Activated naive CD8-positive, alpha-beta T cell treated with anti-CD3 and anti-CD28 coated beads, Interleukin-2, amount 10 ng/mL, durations not matched to agents 7 days and 5 days (primary cell): Measurements from ENCODE around the gene MYH15. TPM values are rescaled to one million over a fixed set of nuclear protein-coding genes. Genes with fewer than 3 reads are reported as not detected.
A peak's percentile ranks its signal among the peaks of the same experiment; 100 is the strongest.

Experiments
- ATAC-seq: fragments of 150-1000 bp; cut with Tn5 transposase; one replicate; pipeline ENCODE4 v1.10.0; 2021; ENCODE audit warnings: low read depth, moderate library complexity
- POLR2A ChIA-PET: fragments of 350-600 bp; sonication (Branson Sonifier 250); formaldehyde crosslinking; loops from one replicate; lab custom pipeline; 2021; ENCODE audit warnings: antibody characterized with exemption; lab: Charles Lee
- DNase-seq: peaks from one replicate; pipeline ENCODE4 v3.0.0; 2021
- H3K27ac Mint-ChIP-seq: one replicate; pipeline ENCODE4 v1.8.0; 2022; ENCODE audit warnings: mild to moderate bottlenecking, mixed read lengths
- H3K27me3 Mint-ChIP-seq: one replicate; pipeline ENCODE4 v1.8.0; 2022; ENCODE audit warnings: mild to moderate bottlenecking, moderate library complexity, mixed read lengths
- H3K36me3 Mint-ChIP-seq: one replicate; pipeline ENCODE4 v1.8.0; 2021; ENCODE audit warnings: mild to moderate bottlenecking, mixed read lengths
- H3K4me1 Mint-ChIP-seq: one replicate; pipeline ENCODE4 v1.8.0; 2021; ENCODE audit warnings: mixed read lengths
- H3K4me3 Mint-ChIP-seq: one replicate; pipeline ENCODE4 v1.8.0; 2022; ENCODE audit warnings: mild to moderate bottlenecking, moderate library complexity, mixed read lengths
- H3K9me3 Mint-ChIP-seq: one replicate; pipeline ENCODE4 v1.8.0; 2021; ENCODE audit warnings: mixed read lengths
- total RNA-seq, 2 experiments: library from RNA; stranded (reverse); gene quantifications; one replicate each; pipeline ENCODE4 v1.2.3, GENCODE V29; 2021

The MYH15 gene
- total RNA-seq, 2 experiments from 2014 or later = 0.17 to 0.26 TPM

DNA sequence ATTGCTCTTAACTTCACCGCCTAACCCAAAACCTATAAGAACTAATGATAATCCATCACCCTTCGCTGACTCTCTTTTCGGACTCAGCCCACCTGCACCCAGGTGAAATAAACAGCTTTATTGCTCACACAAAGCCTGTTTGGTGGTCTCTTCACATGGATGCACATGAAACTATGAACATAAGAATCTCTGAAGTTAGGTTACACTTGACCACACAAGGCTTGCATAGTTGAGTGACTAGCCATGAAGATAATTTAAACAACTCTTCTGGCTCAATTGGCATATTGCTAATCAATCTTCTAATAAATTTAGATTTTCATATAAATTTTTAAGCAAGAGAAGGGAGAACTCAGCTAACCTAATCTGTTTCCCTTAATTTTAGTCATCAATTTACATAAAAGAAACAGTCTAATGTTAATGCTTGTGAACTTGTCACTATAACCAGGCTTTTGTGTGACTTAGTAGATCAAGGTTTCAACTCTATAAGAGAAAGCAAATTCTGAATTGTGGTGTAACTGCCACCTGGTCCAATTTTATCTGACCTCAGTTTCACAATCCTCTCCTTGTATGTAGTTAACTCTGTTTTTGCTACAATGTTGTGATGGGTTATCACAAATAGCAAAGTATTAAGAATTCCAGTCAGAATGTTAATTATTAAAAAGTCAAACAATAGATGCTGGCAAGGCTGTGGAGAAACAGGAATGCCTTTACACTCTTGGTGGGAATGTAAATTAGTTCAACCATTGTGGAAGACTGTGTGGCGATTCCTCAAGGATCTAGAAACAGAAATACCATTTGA, 132.0 kb downstream of the MYH15 start:
- Mint-ChIP-seq H3K27me3 (peaks cover 2% of the 10 kb centered on the region), H3K36me3 (peaks cover 6% of the 10 kb centered on the region), H3K27ac (no peak overlapping the region), H3K4me1 (no peaks in the 10 kb centered on the region), H3K4me3 (no peak overlapping the region), H3K9me3 (no peaks in the 10 kb centered on the region)
- ATAC-seq (no peak), DNase-seq (no peak)
- POLR2A ChIA-PET = no interaction called here

GRCh38 chr3:108377384-108377783, 133.0 kb downstream of the MYH15 start:
- Mint-ChIP-seq H3K4me1 (no peaks in the 10 kb centered on the region), H3K27ac (no peak overlapping the region), H3K36me3 (peaks cover 6% of the 10 kb centered on the region), H3K4me3 (no peak overlapping the region), H3K9me3 (peaks cover 3% of the 10 kb centered on the region), H3K27me3 (peaks cover 2% of the 10 kb centered on the region)
- ATAC-seq = no peak
- POLR2A ChIA-PET = no interaction called here
- no peak for DNase-seq

DNA sequence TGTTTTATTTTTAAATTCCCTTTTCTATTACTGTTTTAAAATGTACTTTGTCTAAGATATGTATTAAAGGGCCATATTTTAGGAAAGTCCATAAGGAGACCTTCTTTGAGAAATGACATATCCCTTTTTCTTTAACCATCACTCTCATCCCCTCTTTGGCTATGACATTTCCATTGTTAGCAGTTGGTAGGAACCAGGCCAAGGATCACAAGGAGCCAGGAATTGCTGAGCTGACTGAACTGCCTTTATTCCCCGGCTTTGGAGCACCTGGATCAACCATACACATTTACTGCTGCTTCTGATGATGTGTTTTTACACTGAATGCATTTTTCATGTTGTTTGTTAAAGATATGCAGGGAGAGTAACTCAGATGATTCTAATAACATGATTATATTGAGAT, 134.4 kb downstream of the MYH15 start:
- DNase-seq = no peak
- peaks cover 2% of the 10 kb centered on the region for H3K27me3 Mint-ChIP-seq
- no peak overlapping the region for H3K4me3 Mint-ChIP-seq
- POLR2A ChIA-PET = no interaction called here
- peaks cover 3% of the 10 kb centered on the region for H3K9me3 Mint-ChIP-seq
- H3K4me1 Mint-ChIP-seq = no peaks in the 10 kb centered on the region
- peaks cover 6% of the 10 kb centered on the region for H3K36me3 Mint-ChIP-seq
- ATAC-seq = no peak
- no peak overlapping the region for H3K27ac Mint-ChIP-seq

- H3K9me3 Mint-ChIP-seq = peaks cover 2% of the 10 kb centered on the region
- H3K4me3 Mint-ChIP-seq = no peak overlapping the region
- H3K36me3 Mint-ChIP-seq = peaks cover 27% of the 10 kb centered on the region
- no peak for ATAC-seq
- H3K27ac Mint-ChIP-seq = no peak overlapping the region
- H3K27me3 Mint-ChIP-seq = no peaks in the 10 kb centered on the region
- POLR2A ChIA-PET = no interaction called here
- no peak for DNase-seq
- no peaks in the 10 kb centered on the region for H3K4me1 Mint-ChIP-seq
Observed at GRCh38 chr3:108359011-108359410, 151.4 kb downstream of the MYH15 start.

DNA sequence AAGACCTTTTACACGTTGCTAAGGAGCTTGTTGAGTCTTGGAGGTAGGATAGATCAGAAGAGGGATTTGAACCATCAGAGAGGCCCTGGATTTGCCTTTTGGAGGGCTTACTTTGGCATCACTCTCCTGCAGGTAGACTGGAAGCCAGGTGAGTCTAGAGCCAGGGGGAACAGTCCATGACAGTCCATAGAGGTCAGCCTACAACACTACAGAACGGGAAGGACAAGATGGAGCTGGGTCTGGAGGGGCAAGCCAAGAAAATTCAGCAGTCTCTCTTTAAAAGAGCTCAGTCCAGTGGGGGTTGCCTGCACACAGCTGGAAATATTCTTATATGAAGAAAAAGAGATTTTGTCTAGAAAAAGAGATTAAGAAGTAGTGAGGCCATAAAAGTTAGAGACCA, 153.4 kb downstream of the MYH15 start:
- H3K36me3 Mint-ChIP-seq = peaks cover 27% of the 10 kb centered on the region
- no peak overlapping the region for H3K4me3 Mint-ChIP-seq
- peaks cover 2% of the 10 kb centered on the region for H3K27me3 Mint-ChIP-seq
- DNase-seq (no peak), ATAC-seq (no peak)
- no peaks in the 10 kb centered on the region for H3K4me1 Mint-ChIP-seq
- peaks cover 2% of the 10 kb centered on the region for H3K9me3 Mint-ChIP-seq
- H3K27ac Mint-ChIP-seq = no peak overlapping the region
- POLR2A ChIA-PET = no interaction called here

GRCh38 chr3:108354562-108354961, 155.8 kb downstream of the MYH15 start:
- Mint-ChIP-seq H3K4me3 (no peak overlapping the region), H3K36me3 (peaks cover 29% of the 10 kb centered on the region), H3K27me3 (peaks cover 2% of the 10 kb centered on the region), H3K27ac (no peak overlapping the region), H3K9me3 (peaks cover 4% of the 10 kb centered on the region), H3K4me1 (no peaks in the 10 kb centered on the region)
- ATAC-seq (no peak), DNase-seq (no peak)
- POLR2A ChIA-PET = no interaction called here

GRCh38 chr3:108352176-108352575, 158.2 kb downstream of the MYH15 start:
- POLR2A ChIA-PET = interaction anchor here (0.7 kb wide), 1 partner anchor 131 kb away, joined by 3 read pairs; no protein-coding TSS in a partner anchor
- Mint-ChIP-seq H3K4me1 (no peaks in the 10 kb centered on the region), H3K27me3 (peaks cover 4% of the 10 kb centered on the region), H3K36me3 (peaks cover 26% of the 10 kb centered on the region), H3K27ac (no peak overlapping the region), H3K4me3 (no peak overlapping the region), H3K9me3 (peaks cover 9% of the 10 kb centered on the region)
- DNase-seq (no peak), ATAC-seq (no peak)

DNA sequence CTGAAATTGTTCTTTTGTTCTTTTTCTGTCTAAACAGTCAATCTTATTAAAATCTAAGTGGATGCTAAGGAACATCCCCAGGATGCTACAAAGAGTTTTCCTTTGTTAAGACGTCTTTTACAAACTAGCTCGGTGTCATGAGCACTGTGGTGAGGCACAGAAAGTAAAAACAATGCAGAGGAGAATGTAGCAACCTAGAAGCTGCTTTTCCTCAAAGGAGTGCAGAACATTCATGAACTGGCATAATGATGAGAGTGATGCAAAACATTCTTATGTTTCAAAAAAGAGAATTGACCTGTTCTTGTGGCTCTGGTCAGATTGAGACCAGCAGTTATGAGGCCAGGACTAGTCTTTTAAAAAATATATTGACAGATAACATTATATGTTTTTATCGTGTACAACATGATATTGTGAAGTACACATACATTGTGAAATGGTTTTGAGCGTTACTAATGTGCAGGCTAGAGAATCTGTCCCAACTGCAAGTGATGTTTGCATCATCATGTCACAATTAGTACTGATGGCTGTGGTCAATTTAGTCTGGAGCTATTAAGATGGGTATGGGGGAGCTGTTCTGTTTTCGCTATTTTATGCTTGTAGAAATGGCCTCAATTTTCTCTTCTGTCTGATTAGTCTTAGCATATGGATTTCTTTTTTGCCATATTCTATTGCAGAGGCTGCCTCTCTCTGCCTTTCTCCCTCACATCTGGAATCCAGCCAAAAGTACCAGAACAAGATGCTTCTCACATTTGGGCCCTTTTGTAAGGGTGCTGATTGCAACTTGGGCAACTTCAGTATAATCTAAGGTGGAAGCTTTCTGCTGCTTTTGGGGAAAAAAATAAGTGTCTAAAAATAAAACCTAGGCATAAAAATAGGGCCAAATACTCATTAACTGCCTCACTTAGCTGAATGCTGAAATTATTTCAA, 163.8 kb downstream of the MYH15 start:
- DNase-seq (no peak), ATAC-seq (no peak)
- POLR2A ChIA-PET = no interaction called here
- Mint-ChIP-seq H3K4me3 (no peak overlapping the region), H3K4me1 (peaks cover 25% of the 10 kb centered on the region), H3K27me3 (peaks cover 2% of the 10 kb centered on the region), H3K27ac (no peak overlapping the region), H3K36me3 (peaks cover 16% of the 10 kb centered on the region), H3K9me3 (peaks cover 7% of the 10 kb centered on the region)

- H3K9me3 Mint-ChIP-seq = peaks cover 7% of the 10 kb centered on the region
- peaks cover 2% of the 10 kb centered on the region for H3K27me3 Mint-ChIP-seq
- POLR2A ChIA-PET = no interaction called here
- ATAC-seq (no peak), DNase-seq (no peak)
- peaks cover 15% of the 10 kb centered on the region for H3K36me3 Mint-ChIP-seq
- peaks cover 25% of the 10 kb centered on the region for H3K4me1 Mint-ChIP-seq
- H3K27ac Mint-ChIP-seq = no peak overlapping the region
- H3K4me3 Mint-ChIP-seq = no peak overlapping the region
Observed at GRCh38 chr3:108345492-108346205, 164.7 kb downstream of the MYH15 start.

GRCh38 chr3:108343491-108343890, 166.9 kb downstream of the MYH15 start:
- H3K27me3 Mint-ChIP-seq = peaks cover 2% of the 10 kb centered on the region
- H3K36me3 Mint-ChIP-seq = peaks cover 17% of the 10 kb centered on the region
- H3K4me3 Mint-ChIP-seq = no peak overlapping the region
- H3K9me3 Mint-ChIP-seq = peaks cover 4% of the 10 kb centered on the region
- ATAC-seq (no peak), DNase-seq (no peak)
- H3K4me1 Mint-ChIP-seq = peaks cover 25% of the 10 kb centered on the region
- POLR2A ChIA-PET = no interaction called here
- no peak overlapping the region for H3K27ac Mint-ChIP-seq

DNA sequence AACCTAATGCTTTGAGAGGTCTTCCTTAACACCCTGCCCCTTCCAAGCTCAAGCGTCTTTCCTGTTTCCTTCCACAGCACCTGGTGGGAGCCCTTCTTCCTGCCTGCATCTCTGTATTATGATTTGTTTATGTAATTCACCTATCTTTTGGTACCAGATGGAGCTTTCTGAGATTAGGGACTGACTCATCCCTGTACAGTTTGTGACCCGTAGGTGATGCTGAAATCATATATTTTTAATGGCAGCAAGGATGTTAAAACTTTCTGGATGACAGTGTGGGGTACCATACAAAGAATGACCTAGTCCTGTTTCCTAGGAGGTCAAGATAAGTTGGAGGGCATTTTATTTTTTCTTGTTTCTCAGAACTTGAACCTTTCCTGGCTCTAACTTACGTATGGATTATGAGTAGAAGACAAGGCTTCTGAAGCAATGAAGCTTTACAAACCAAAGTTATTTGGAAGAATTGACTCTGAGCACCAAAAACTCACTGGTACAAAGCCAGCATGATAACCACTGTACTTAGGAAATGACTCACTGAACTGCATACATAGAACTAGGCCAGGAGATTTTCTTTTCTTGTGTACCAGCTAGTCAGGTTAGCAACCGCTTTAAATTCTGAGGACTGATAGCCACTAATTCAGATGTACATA, 167.4 kb downstream of the MYH15 start:
- H3K4me3 Mint-ChIP-seq = peak overlapping the region; percentile 0
- peaks cover 14% of the 10 kb centered on the region for H3K36me3 Mint-ChIP-seq
- POLR2A ChIA-PET = no interaction called here
- peaks cover 25% of the 10 kb centered on the region for H3K4me1 Mint-ChIP-seq
- ATAC-seq (peak; percentile 85), DNase-seq (no peak)
- peak overlapping the region; percentile 21 for H3K27ac Mint-ChIP-seq
- peaks cover 1% of the 10 kb centered on the region for H3K9me3 Mint-ChIP-seq
- peaks cover 2% of the 10 kb centered on the region for H3K27me3 Mint-ChIP-seq

DNA sequence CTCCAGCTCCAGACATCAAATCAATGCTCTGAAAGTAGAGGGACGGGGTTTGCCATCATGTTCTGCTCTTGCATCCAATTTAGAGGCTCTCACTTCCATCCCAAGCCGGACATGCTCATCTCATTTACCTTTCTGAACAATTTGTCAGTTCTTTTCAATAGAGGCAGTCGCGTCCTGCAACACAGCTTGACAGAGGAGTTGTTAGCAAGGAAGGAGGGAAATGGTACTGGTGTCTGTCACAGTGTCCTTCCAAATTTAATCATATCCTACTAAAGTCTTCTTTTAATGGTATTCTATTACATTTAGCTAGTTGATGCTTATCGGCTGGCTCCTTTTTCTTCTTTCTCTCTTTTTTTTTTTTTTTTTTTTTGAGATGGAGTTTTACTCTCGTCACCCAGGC, 168.5 kb downstream of the MYH15 start:
- H3K36me3 Mint-ChIP-seq = peaks cover 13% of the 10 kb centered on the region
- no peak for ATAC-seq
- no peak for DNase-seq
- no peaks in the 10 kb centered on the region for H3K9me3 Mint-ChIP-seq
- peaks cover 25% of the 10 kb centered on the region for H3K4me1 Mint-ChIP-seq
- POLR2A ChIA-PET = no interaction called here
- H3K27ac Mint-ChIP-seq = no peak overlapping the region
- no peaks in the 10 kb centered on the region for H3K27me3 Mint-ChIP-seq
- no peak overlapping the region for H3K4me3 Mint-ChIP-seq
